A673 (cell line): ENCODE measurements around the gene TRAK1.

Experiments
- CTCF ChIP-seq: fragments of 300-800, 200-600 bp; sonication (generic); conservative IDR thresholded peaks from 2 replicates; pipeline ENCODE4 v1.5.1; 2017; ENCODE audit warnings: low read depth, mild to moderate bottlenecking, antibody characterized with exemption, low read length, moderate library complexity, mixed read lengths
- EZH2 ChIP-seq: fragments of 200-600 bp; sonication (generic); IDR thresholded peaks from 2 replicates; pipeline ENCODE4 v1.6.1; 2017; ENCODE audit warnings: borderline replicate concordance, low read depth, mild to moderate bottlenecking, mixed read lengths, antibody characterized with exemption, low read length; ENCODE audit not compliant: poor library complexity, severe bottlenecking

DNA sequence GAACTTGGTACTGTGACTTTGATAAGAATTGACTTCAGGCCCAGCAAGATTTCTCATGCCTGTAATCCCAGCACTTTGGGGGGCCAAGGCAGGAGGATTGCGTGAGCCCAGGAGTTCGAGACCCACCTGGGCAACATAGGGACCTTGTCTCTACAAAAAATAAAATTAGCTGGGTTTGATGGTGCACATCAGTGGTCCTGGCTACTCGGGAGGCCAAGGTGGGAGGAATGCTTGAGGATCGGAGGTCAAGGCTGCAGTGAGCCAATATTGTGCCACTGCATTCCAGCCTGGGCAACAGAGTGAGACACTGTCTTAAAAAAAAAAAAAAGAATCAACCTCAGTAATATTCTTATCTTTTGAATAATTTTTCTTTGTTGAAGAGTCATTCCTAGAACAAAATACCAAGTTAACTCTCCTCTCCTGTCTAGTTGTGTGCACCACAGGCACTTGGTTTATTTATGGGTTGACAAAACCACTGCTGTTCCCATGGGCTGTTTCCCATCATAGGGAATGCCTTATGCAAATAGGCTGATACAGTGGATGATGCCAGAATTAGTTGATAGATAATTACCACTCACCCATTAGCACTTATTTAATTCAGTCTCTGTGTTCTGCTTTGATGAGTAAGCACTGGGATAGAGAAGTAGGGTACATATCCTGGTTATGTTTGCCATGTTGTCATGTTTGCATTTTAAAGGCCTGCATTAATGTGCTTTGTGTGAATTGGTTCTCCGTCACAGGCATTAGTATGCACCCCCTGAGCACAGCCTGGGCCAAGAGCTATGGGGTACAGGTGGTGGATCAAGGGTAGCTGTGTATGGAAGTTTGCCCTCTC lies 32.9 kb downstream of the TRAK1 start:
- TF ChIP-seq EZH2 (no peak), CTCF (no peak)
